WTC11 (cell line): ENCODE measurements around the gene IL7R. TPM values are rescaled to one million over a fixed set of nuclear protein-coding genes. Genes with fewer than 3 reads are reported as not detected.

ENCODE experiments used
- ATAC-seq: fragments of 200-7000 bp; cut with Tn5 transposase; 2 replicates; pipeline ENCODE4 v1.10.0; 2021; ENCODE audit warnings: mild to moderate bottlenecking, moderate library complexity
- CTCF ChIA-PET: fragments of 300-600 bp; sonication (Branson Sonifier 250); formaldehyde crosslinking; loops from one replicate; lab custom pipeline; 2021; ENCODE audit warnings: antibody characterized with exemption; lab: Charles Lee
- POLR2A ChIA-PET: fragments of 350-600 bp; sonication (Branson Sonifier 250); formaldehyde crosslinking; loops from one replicate; lab custom pipeline; 2021; ENCODE audit warnings: antibody characterized with exemption; lab: Charles Lee
- DNase-seq: peaks from one replicate; pipeline ENCODE4 v3.0.0; 2021; ENCODE audit warnings: low spot score
- H3K27ac Mint-ChIP-seq: 2 replicates; pipeline ENCODE4 v1.8.0; 2021; ENCODE audit warnings: mixed read lengths
- H3K27me3 Mint-ChIP-seq: 2 replicates; pipeline ENCODE4 v1.8.0; 2021; ENCODE audit warnings: low read depth, mild to moderate bottlenecking, moderate library complexity, mixed read lengths
- H3K36me3 Mint-ChIP-seq: 2 replicates; pipeline ENCODE4 v1.8.0; 2021; ENCODE audit warnings: mixed read lengths
- H3K4me1 Mint-ChIP-seq: 2 replicates; pipeline ENCODE4 v1.8.0; 2022; ENCODE audit warnings: mixed read lengths
- H3K4me3 Mint-ChIP-seq: 2 replicates; pipeline ENCODE4 v1.8.0; 2021; ENCODE audit warnings: mild to moderate bottlenecking, moderate library complexity, mixed read lengths
- H3K9me3 Mint-ChIP-seq: 2 replicates; pipeline ENCODE4 v1.8.0; 2021; ENCODE audit warnings: mixed read lengths
- ATF3 ChIP-seq: sonication (generic); formaldehyde crosslinking; conservative IDR thresholded peaks from 2 replicates; pipeline ENCODE4 v1.8.1; 2022; ENCODE audit warnings: mild to moderate bottlenecking, missing genetic modification reagents
- CDX4 ChIP-seq: fragments of 250-450 bp; sonication (Bioruptor Pico); IDR thresholded peaks from 2 replicates; pipeline ENCODE4 v1.9.0; 2021; ENCODE audit warnings: moderate library complexity, mild to moderate bottlenecking, inconsistent platforms, borderline replicate concordance
- CREB1 ChIP-seq: sonication (generic); formaldehyde crosslinking; IDR thresholded peaks from 2 replicates; pipeline ENCODE4 v1.8.0; 2023; ENCODE audit warnings: mild to moderate bottlenecking, missing genetic modification reagents
- ELF4 ChIP-seq: sonication (generic); formaldehyde crosslinking; IDR thresholded peaks from 2 replicates; pipeline ENCODE4 v1.8.1; 2022; ENCODE audit warnings: low read depth, mild to moderate bottlenecking, moderate library complexity, missing genetic modification reagents
- EMX1 ChIP-seq: fragments of 250-450 bp; sonication (Bioruptor Pico); IDR thresholded peaks from 2 replicates; pipeline ENCODE4 v1.8.0; 2021; ENCODE audit warnings: mild to moderate bottlenecking
- ESRRA ChIP-seq: sonication (generic); formaldehyde crosslinking; IDR thresholded peaks from 2 replicates; pipeline ENCODE4 v1.8.1; 2022; ENCODE audit warnings: mild to moderate bottlenecking, missing genetic modification reagents, borderline replicate concordance
- FOXJ3 ChIP-seq: sonication (generic); formaldehyde crosslinking; IDR thresholded peaks from 2 replicates; pipeline ENCODE4 v1.9.0; 2021; ENCODE audit warnings: missing genetic modification reagents, mild to moderate bottlenecking, borderline replicate concordance
- FOXP4 ChIP-seq: sonication (generic); formaldehyde crosslinking; IDR thresholded peaks from 2 replicates; pipeline ENCODE4 v1.8.0; 2022; ENCODE audit warnings: mild to moderate bottlenecking, missing genetic modification reagents
- JAZF1 ChIP-seq: fragments of 250-450 bp; sonication (Bioruptor Pico); IDR thresholded peaks from 2 replicates; pipeline ENCODE4 v1.9.0; 2021; ENCODE audit warnings: moderate library complexity, mild to moderate bottlenecking, inconsistent platforms
- KAT7 ChIP-seq: sonication (generic); formaldehyde crosslinking; IDR thresholded peaks from 2 replicates; pipeline ENCODE4 v1.8.1; 2023; ENCODE audit warnings: missing genetic modification reagents, mild to moderate bottlenecking, borderline replicate concordance
- MAX ChIP-seq: sonication (generic); formaldehyde crosslinking; IDR thresholded peaks from 2 replicates; pipeline ENCODE4 v1.8.0; 2022; ENCODE audit warnings: mild to moderate bottlenecking, missing genetic modification reagents
- MLX ChIP-seq: sonication (generic); formaldehyde crosslinking; IDR thresholded peaks from 2 replicates; pipeline ENCODE4 v1.8.1; 2023; ENCODE audit warnings: mild to moderate bottlenecking, missing genetic modification reagents, moderate library complexity
- RORB ChIP-seq: fragments of 250-450 bp; sonication (Bioruptor Pico); IDR thresholded peaks from 2 replicates; pipeline ENCODE4 v1.9.0; 2021; ENCODE audit warnings: mild to moderate bottlenecking
- TCF7 ChIP-seq: sonication (generic); formaldehyde crosslinking; IDR thresholded peaks from 2 replicates; pipeline ENCODE4 v1.8.0; 2022; ENCODE audit warnings: mild to moderate bottlenecking, low read depth, missing genetic modification reagents, moderate library complexity
- TEAD1 ChIP-seq: sonication (generic); formaldehyde crosslinking; IDR thresholded peaks from 2 replicates; pipeline ENCODE4 v1.8.0; 2022; ENCODE audit warnings: mild to moderate bottlenecking, missing genetic modification reagents
- USF2 ChIP-seq: sonication (generic); formaldehyde crosslinking; IDR thresholded peaks from 2 replicates; pipeline ENCODE4 v1.8.1; 2023; ENCODE audit warnings: mild to moderate bottlenecking, missing genetic modification reagents, moderate library complexity
- ZNF232 ChIP-seq: sonication (generic); formaldehyde crosslinking; IDR thresholded peaks from 2 replicates; pipeline ENCODE4 v1.8.0; 2022; ENCODE audit warnings: mild to moderate bottlenecking, missing genetic modification reagents
- total RNA-seq: library from RNA; stranded (reverse); gene quantifications from 3 replicates; pipeline ENCODE4 v1.2.3, GENCODE V29; 2021
- TF ChIP-seq, protein P1 (sequence below): sonication (generic); formaldehyde crosslinking; IDR thresholded peaks from 2 replicates; pipeline ENCODE4 v1.8.0; 2022; ENCODE audit warnings: missing genetic modification reagents
- TF ChIP-seq, protein P2 (sequence below): sonication (generic); formaldehyde crosslinking; IDR thresholded peaks from 2 replicates; pipeline ENCODE4 v1.8.1; 2022; ENCODE audit warnings: low read depth, mild to moderate bottlenecking, moderate library complexity, missing genetic modification reagents, borderline replicate concordance
- TF ChIP-seq, protein P3 (sequence below): fragments of 200-600 bp; IDR thresholded peaks from 2 replicates; pipeline ENCODE4 v1.8.0; 2022; ENCODE audit warnings: antibody characterized with exemption

IL7R gene
- total RNA-seq, 1 experiment from 2014 or later: 0.57 TPM

DNA sequence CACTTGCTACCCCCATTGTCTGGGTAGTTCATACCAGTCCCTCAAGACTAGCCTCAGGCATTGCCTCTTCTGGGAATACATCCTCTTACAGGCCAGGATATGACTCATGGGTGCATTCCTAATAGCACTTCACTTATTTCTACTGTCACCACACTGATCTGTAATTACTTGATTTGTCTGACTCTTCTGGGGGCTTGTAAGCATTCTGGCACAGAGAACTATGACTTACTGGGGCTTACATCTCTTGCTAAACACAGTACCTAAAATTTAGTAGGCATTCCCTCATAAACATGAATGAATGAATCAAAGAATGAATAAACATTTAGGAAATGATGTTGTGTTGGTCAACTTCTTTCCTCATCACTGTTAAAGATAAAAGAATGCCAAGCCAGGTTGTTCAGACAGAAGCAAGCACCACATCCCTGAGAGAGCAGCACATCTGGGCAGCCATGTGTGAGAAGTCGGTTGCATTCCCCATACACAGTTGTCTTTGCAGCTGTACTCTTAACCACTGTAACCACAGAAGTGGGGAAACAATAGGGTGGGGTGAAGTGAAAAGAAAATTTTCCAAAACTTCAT, 27.6 kb downstream of the IL7R start (continued):
- TF ChIP-seq CDX4 (CRISPR knock-in tag) (no peak), KAT7 (no peak), TCF7 (no peak), MAX (CRISPR knock-in tag) (no peak), EMX1 (CRISPR knock-in tag) (no peak), RORB (CRISPR knock-in tag) (no peak), FOXP4 (CRISPR knock-in tag) (no peak)
- TF ChIP-seq, protein P1, sequence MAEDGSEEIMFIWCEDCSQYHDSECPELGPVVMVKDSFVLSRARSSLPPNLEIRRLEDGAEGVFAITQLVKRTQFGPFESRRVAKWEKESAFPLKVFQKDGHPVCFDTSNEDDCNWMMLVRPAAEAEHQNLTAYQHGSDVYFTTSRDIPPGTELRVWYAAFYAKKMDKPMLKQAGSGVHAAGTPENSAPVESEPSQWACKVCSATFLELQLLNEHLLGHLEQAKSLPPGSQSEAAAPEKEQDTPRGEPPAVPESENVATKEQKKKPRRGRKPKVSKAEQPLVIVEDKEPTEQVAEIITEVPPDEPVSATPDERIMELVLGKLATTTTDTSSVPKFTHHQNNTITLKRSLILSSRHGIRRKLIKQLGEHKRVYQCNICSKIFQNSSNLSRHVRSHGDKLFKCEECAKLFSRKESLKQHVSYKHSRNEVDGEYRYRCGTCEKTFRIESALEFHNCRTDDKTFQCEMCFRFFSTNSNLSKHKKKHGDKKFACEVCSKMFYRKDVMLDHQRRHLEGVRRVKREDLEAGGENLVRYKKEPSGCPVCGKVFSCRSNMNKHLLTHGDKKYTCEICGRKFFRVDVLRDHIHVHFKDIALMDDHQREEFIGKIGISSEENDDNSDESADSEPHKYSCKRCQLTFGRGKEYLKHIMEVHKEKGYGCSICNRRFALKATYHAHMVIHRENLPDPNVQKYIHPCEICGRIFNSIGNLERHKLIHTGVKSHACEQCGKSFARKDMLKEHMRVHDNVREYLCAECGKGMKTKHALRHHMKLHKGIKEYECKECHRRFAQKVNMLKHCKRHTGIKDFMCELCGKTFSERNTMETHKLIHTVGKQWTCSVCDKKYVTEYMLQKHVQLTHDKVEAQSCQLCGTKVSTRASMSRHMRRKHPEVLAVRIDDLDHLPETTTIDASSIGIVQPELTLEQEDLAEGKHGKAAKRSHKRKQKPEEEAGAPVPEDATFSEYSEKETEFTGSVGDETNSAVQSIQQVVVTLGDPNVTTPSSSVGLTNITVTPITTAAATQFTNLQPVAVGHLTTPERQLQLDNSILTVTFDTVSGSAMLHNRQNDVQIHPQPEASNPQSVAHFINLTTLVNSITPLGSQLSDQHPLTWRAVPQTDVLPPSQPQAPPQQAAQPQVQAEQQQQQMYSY: no peak

- Mint-ChIP-seq H3K27ac (no peak overlapping the region), H3K4me1 (no peaks in the 10 kb centered on the region), H3K9me3 (no peaks in the 10 kb centered on the region), H3K4me3 (no peak overlapping the region), H3K36me3 (no peaks in the 10 kb centered on the region), H3K27me3 (no peaks in the 10 kb centered on the region; the same call in 1 of the 2 replicates)
- TF ChIP-seq, protein P2, sequence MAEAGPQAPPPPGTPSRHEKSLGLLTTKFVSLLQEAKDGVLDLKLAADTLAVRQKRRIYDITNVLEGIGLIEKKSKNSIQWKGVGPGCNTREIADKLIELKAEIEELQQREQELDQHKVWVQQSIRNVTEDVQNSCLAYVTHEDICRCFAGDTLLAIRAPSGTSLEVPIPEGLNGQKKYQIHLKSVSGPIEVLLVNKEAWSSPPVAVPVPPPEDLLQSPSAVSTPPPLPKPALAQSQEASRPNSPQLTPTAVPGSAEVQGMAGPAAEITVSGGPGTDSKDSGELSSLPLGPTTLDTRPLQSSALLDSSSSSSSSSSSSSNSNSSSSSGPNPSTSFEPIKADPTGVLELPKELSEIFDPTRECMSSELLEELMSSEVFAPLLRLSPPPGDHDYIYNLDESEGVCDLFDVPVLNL (CRISPR knock-in tag): no peak
- TF ChIP-seq ESRRA (CRISPR knock-in tag): no peak
- no peak for TF ChIP-seq ZNF232 (CRISPR knock-in tag)
- TF ChIP-seq, protein P3, sequence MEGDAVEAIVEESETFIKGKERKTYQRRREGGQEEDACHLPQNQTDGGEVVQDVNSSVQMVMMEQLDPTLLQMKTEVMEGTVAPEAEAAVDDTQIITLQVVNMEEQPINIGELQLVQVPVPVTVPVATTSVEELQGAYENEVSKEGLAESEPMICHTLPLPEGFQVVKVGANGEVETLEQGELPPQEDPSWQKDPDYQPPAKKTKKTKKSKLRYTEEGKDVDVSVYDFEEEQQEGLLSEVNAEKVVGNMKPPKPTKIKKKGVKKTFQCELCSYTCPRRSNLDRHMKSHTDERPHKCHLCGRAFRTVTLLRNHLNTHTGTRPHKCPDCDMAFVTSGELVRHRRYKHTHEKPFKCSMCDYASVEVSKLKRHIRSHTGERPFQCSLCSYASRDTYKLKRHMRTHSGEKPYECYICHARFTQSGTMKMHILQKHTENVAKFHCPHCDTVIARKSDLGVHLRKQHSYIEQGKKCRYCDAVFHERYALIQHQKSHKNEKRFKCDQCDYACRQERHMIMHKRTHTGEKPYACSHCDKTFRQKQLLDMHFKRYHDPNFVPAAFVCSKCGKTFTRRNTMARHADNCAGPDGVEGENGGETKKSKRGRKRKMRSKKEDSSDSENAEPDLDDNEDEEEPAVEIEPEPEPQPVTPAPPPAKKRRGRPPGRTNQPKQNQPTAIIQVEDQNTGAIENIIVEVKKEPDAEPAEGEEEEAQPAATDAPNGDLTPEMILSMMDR: no peak
- TF ChIP-seq CREB1 (CRISPR knock-in tag): no peak
- TF ChIP-seq TEAD1: no peak
- TF ChIP-seq USF2 (CRISPR knock-in tag): no peak
- TF ChIP-seq MLX: no peak
- no peak for TF ChIP-seq ATF3 (CRISPR knock-in tag)
- no peak for TF ChIP-seq JAZF1 (CRISPR knock-in tag)
- no peak for TF ChIP-seq FOXJ3 (CRISPR knock-in tag)
- no peak for TF ChIP-seq ELF4 (CRISPR knock-in tag)
- DNase-seq (no peak), ATAC-seq (no peak)
- ChIA-PET CTCF (no interaction called here), POLR2A (no interaction called here)
Observed at GRCh38 chr5:35884773-35885172, 28.1 kb downstream of the IL7R start.
